ENCODE results near the gene SLC7A10. TPM values are rescaled to one million over a fixed set of nuclear protein-coding genes. Genes with fewer than 3 reads are reported as not detected.

SLC7A10 gene
- total RNA-seq, 3 donors from 2014 or later (not counting 1 experiment from before 2014, with no cell fraction given): not detected

- intact Hi-C loops (cut with micrococcal nuclease): no loop called here
These were observed 29.0 kb downstream of the SLC7A10 start for GRCh38 chr19:33196446-33197193.

GRCh38 chr19:33195645-33196347, 29.9 kb downstream of the SLC7A10 start:
- 83% methylated on average over 17 of the region's 17 CpGs for WGBS (ENCODE audit: insufficient coverage)
- Mint-ChIP-seq H3K4me1 (no peaks in the 10 kb centered on the region), H3K27ac (no peak overlapping the region), H3K27me3 (ENCODE audit: low read depth in 2 of 2) (peaks cover 26 to 31% of the 10 kb centered on the region in 2 donors), H3K4me3 (no peak overlapping the region), H3K36me3 (no peaks in the 10 kb centered on the region), H3K9me3 (no peaks in the 10 kb centered on the region)
- H3K4me3 ChIP-seq (ENCODE audit: low read length): no peak overlapping the region
- H3K4me1 ChIP-seq (ENCODE audit: control insufficient read depth, insufficient read depth, low read length): no peaks in the 10 kb centered on the region
- no peak for DNase-seq
- intact Hi-C loops (cut with micrococcal nuclease): no loop called here
- no peaks in the 10 kb centered on the region for H3K9me3 ChIP-seq (ENCODE audit: control insufficient read depth, insufficient read depth, low read length)
- H3K36me3 ChIP-seq (ENCODE audit: control insufficient read depth, insufficient read depth, low read length): no peaks in the 10 kb centered on the region
- H3K27ac ChIP-seq (ENCODE audit: low read length): no peak overlapping the region
- peaks cover 9% of the 10 kb centered on the region for H3K27me3 ChIP-seq (ENCODE audit: control insufficient read depth, insufficient read depth, low read length)
- no peak for ATAC-seq
- no peak for TF ChIP-seq CTCF (IDR thresholded peaks at IDR 0.05)

More at GRCh38 chr19:33196446-33197193, 29.0 kb downstream of the SLC7A10 start:
- no peak for TF ChIP-seq CTCF (IDR thresholded peaks at IDR 0.05)
- no peaks in the 10 kb centered on the region for H3K36me3 Mint-ChIP-seq
- no peaks in the 10 kb centered on the region for H3K4me1 ChIP-seq (ENCODE audit: control insufficient read depth, insufficient read depth, low read length)
- H3K9me3 ChIP-seq (ENCODE audit: control insufficient read depth, insufficient read depth, low read length): no peaks in the 10 kb centered on the region
- no peak overlapping the region for H3K4me3 ChIP-seq (ENCODE audit: low read length)
- ATAC-seq: no peak
- peaks cover 24 to 29% of the 10 kb centered on the region in 2 donors for H3K27me3 Mint-ChIP-seq (ENCODE audit: low read depth in 2 of 2)
- no peaks in the 10 kb centered on the region for H3K9me3 Mint-ChIP-seq
- H3K4me3 Mint-ChIP-seq: no peak overlapping the region
- no peak for DNase-seq
- H3K4me1 Mint-ChIP-seq: no peaks in the 10 kb centered on the region
- H3K27ac ChIP-seq (ENCODE audit: low read length): no peak overlapping the region
- H3K27me3 ChIP-seq (ENCODE audit: control insufficient read depth, insufficient read depth, low read length): peaks cover 9% of the 10 kb centered on the region
- H3K36me3 ChIP-seq (ENCODE audit: control insufficient read depth, insufficient read depth, low read length): no peaks in the 10 kb centered on the region
- no peak overlapping the region for H3K27ac Mint-ChIP-seq
- WGBS (ENCODE audit: insufficient coverage): 94% methylated on average over 10 of the region's 10 CpGs

- H3K27ac Mint-ChIP-seq: no peak overlapping the region
- Histone ChIP-seq H3K27me3 (ENCODE audit: control insufficient read depth, insufficient read depth, low read length) (peaks cover 9% of the 10 kb centered on the region), H3K27ac (ENCODE audit: low read length) (no peak overlapping the region), H3K4me3 (ENCODE audit: low read length) (no peak overlapping the region), H3K4me1 (ENCODE audit: control insufficient read depth, insufficient read depth, low read length) (no peaks in the 10 kb centered on the region), H3K9me3 (ENCODE audit: control insufficient read depth, insufficient read depth, low read length) (no peaks in the 10 kb centered on the region), H3K36me3 (ENCODE audit: control insufficient read depth, insufficient read depth, low read length) (no peaks in the 10 kb centered on the region)
- H3K9me3 Mint-ChIP-seq: no peaks in the 10 kb centered on the region
- TF ChIP-seq CTCF (IDR thresholded peaks at IDR 0.05): no peak
- intact Hi-C loops (cut with micrococcal nuclease): no loop called here
- whole genome bisulfite sequencing (ENCODE audit: insufficient coverage): 8% methylated on average over 49 of the region's 49 CpGs
- peaks cover 32 to 36% of the 10 kb centered on the region in 2 donors for H3K27me3 Mint-ChIP-seq (ENCODE audit: low read depth in 2 of 2)
- no peaks in the 10 kb centered on the region for H3K4me1 Mint-ChIP-seq
- H3K36me3 Mint-ChIP-seq: no peaks in the 10 kb centered on the region
- DNase-seq (no peak), ATAC-seq (no peak)
- peak overlapping the region; percentile 31 for H3K4me3 Mint-ChIP-seq
These were observed 30.6 kb downstream of the SLC7A10 start for GRCh38 chr19:33194886-33195644.

All from natural killer cell (primary cell).